Measurements from ENCODE around the gene EMP1.
A peak's percentile ranks its signal among the peaks of the same experiment; 100 is the strongest.

Gene EMP1

DNA sequence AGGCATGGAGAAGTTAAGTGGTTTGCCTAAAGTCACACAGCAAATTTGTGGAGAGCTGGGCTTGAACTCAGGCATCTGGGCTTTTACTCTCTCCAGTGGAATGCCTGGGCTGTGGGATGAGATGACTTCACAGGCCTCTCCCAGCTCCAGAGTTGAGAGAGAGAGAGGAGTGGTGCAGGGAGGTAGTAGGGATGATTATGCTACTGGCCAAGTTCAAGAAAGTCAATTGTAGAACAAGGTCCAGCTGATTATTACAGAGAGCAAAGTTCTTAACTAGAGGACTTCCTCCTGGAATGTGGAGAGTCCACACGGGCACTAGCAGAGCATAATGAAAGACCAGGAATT is 769 bp upstream of the EMP1 start:
- DNase-seq (ENCODE audit: low read depth in 2 of 3, low spot score in 2 of 3): no peak

DNA sequence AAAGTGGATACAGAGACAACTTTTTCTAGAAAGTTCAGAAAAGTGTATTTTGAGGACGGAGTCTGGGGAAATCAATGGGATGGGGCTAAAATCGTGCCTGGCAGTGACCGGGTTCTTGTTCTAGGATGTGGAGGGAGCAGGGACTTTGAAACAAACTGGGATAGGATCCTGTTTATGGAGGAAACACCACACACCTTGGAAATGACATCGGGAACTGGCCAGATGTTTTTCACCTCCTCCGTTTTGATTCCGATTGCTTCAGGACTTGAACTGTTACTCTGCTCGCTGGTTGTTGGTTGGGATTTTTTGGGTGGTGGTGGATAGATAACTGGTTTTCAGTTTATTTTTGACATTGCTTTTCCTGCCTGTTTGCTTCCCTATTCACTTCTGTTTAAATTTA is 506 bp downstream of the EMP1 start:
- no peak for DNase-seq (ENCODE audit: low read depth in 2 of 3, low spot score in 2 of 3)

DNA sequence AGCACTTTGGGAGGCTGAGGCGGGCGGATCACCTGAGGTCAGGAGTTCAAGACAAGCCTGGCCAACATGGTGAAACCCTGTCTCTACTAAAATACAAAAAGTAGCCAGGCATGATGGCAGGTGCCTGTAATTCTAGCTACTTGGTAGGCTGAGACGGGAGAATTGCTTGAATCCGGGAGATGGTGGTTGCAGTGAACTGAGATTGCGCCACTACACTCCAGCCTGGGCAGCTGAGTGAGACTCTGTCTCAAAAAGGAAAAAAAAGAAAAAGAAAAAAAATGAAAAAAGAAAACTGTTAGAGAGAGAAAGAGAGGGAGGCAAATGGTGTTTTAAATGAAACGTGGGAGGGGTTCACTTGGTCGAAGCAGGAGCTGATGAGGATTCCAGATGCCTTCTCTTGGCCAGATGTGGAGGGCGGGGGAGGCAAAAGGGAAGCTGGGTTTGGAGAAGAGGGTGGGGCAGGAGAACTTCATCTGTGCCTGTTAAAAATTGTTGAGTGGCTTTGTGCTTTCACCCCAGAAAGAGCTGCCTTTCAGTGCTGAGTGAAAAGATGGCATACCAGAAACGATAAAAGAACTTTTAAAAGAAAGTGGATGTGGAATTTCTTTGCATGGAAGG is 1.1 kb downstream of the EMP1 start:
- no peak for DNase-seq (ENCODE audit: low read depth in 2 of 3, low spot score in 2 of 3)

DNA sequence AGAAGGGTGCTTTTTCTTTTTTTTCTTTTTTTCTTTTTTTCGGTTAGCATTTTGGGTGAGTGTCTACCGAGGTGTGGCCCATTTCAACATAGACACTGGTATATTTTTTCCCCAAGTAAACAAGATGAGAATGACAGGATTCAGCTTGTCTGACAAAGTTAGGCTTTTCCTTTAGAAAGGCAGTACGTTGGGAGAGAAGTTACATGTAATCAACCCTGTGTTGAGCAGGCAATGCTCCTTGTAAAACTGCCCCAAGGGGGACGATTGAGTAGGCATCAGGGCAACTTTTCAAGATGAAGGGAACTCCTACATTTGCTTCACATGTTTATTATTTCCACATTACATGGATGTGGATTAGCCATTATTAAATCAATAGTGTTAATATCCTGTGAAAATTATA is 1.7 kb downstream of the EMP1 start:
- DNase-seq (ENCODE audit: low read depth in 2 of 3, low spot score in 2 of 3): no peak

DNA sequence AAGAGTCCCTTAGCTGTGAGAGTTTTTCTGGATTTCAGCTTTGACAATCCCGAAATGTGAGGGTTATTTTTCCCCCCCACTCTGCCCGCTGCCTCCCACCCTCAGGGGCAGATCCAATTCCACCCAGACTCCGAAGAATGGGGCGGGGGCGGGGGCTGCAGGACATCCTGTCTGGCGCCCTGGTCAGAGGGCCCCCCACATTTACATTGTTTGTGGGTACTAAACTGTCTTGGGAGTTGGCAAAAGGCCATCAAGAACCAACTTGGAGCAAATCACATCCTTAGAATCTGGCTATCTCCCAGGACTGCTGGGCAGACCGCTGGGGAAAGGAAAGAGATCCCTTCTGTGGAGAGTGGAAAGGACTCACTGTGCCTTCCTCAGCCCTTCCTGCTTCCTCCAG is 2.4 kb downstream of the EMP1 start:
- DNase-seq (ENCODE audit: low read depth in 2 of 3, low spot score in 2 of 3): no peak

DNA sequence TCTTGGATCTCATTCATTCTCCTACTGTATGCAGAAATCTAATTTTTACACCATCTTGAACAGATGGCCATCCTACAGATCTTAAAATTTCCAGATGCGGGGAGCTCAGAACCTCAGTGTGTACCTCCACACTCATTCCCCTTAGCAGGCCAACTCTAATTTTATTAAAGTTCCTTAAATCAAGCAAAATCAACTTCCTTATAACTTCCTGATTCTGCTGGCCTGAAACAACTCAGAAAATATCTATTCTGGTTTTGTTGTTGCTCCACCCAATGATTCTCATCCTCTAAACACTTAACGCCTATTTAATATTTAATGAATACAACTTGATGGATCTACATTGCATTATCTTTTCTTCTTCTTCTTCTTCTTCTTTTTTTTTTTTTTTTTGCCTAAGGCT is 3.1 kb downstream of the EMP1 start:
- no peak for DNase-seq (ENCODE audit: low read depth in 2 of 3, low spot score in 2 of 3)

DNA sequence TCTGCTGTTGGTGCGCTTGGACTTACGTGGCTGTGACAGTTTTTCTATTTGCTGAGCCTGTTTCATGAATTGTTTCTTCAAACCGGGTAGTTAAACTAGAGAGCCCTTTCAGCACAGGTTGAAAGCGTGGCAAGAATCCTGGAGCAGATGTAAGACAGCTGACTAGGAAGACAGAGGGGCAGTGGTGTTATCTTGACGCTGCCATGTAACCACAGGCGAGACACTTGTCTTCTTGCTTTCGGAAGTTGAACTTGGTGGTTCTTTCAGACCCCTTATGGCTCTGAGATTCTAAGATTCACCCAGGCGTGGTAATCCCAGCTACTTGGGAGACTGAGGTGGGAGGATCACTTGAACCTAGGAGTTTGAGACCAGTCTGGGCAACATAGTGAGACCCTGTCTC is 4.3 kb downstream of the EMP1 start:
- DNase-seq (ENCODE audit: low read depth in 2 of 3, low spot score in 2 of 3): no peak

DNA sequence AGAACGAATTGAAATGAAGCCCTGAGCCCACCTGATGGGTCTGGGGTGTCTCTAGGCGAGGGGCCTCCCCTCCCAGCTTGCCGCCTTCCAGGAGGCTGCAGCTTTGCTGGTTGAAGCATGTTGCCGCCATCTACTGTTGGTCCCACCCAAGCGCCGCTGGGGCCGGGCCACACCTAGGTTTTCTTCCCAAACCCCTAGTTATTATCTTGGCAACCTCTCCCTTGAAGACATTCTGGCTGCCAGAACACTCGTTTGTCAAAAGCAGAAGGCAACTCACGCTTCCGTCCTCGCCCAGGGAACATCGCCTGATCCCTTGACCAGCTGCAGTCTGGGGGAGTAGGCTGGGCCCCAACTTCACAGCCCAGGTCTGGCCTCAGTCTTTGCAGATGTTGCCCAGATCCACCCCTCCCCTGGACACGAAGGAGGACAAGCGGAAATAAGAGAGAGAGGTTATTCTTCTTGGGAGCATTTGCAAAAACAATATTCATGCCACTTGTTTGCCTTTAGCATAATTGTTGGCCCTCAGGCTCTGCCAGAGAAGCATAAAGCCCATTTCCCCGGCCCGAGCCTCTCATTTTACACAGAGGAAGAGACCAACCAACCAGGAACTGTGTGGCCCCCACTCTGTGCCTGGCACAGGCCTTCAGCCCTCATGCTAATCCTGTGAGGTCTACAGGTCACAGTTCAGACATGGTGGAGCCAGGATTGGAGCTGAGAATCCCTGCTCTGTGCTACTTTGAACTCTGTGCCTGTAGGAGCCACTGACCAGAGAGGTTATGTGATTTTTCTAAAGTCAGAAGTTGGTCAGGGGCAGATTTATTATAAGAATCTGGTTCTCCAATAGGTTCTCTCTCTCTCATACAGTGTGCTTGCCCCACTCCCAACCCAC is 6.8 kb downstream of the EMP1 start:
- no peak for DNase-seq (ENCODE audit: low read depth in 2 of 3, low spot score in 2 of 3)

DNA sequence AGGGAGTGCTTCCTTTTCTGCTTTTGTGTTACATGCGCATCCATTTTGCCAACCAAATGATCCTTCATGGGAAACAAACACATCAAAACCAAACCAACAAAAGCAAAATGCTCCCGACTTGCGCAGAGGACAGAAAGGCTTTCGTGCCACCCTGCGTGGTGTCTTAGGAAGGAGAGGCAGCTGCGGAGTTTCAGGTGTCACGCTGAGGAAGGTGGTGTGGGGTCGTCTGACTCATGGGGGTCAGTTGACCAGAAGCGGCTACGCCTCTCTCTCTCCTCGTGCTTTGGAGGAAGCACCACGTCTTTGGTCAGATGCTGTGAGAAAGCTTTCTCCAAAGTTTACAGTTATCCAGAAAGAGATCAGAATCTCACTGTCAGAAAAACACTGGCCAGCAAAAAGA is 7.9 kb downstream of the EMP1 start:
- DNase-seq (ENCODE audit: low read depth in 2 of 3, low spot score in 2 of 3): no peak

DNA sequence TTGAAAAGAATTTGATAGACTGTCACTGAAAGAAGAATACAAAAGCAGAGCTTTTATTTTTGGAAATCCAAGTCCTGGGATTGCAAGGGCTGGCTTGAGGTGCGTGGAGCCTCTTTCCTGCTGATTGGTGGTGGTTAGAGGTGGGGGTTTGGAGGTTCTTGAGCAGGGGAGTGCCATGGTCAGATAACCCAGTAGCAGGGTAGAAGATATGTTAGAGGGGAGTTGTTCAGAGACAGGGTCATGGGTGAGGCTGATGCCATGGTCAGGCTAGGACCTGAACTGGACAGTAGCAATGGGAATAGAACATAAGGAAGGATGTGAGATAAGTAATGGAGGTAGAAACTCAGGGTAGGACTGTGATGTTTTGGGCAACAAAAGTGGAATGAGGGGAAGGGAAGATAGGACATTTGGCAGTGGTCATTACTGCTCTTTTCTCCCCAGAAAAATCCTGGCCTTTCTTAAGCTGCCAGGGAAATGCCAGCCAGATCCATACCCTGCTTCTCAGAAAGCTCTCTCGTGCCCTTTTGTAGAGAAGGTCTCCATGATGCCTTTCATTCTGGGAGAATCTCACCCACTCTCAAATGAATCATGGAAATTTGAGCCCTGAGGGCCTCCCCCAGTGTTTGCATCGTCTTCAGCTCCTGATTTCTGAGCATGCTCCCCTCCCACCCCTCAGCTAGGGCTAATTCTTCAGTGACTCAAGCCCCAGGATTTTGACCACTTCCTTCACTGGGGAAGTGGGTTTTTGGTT is 9.5 kb downstream of the EMP1 start:
- DNase-seq (ENCODE audit: low read depth in 2 of 3, low spot score in 2 of 3): no peak

DNA sequence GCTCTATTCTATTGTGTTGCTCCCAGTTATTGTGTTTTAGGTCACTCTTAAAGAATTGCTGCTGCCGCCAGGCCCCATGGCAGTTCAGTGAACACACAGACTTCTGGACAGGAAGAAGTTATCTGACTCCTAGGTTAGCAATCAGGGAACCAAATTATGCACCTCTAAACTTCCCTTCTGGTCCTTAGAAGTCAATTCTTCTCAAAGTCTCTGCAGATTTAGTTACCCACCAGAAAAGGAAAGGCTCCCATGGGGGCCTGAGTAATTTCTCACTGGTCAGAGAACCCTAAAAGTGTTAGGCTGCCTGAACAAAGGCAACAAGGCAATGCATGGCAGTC is 10.0 kb downstream of the EMP1 start:
- no peak for DNase-seq (ENCODE audit: low read depth in 2 of 3, low spot score in 2 of 3)

DNA sequence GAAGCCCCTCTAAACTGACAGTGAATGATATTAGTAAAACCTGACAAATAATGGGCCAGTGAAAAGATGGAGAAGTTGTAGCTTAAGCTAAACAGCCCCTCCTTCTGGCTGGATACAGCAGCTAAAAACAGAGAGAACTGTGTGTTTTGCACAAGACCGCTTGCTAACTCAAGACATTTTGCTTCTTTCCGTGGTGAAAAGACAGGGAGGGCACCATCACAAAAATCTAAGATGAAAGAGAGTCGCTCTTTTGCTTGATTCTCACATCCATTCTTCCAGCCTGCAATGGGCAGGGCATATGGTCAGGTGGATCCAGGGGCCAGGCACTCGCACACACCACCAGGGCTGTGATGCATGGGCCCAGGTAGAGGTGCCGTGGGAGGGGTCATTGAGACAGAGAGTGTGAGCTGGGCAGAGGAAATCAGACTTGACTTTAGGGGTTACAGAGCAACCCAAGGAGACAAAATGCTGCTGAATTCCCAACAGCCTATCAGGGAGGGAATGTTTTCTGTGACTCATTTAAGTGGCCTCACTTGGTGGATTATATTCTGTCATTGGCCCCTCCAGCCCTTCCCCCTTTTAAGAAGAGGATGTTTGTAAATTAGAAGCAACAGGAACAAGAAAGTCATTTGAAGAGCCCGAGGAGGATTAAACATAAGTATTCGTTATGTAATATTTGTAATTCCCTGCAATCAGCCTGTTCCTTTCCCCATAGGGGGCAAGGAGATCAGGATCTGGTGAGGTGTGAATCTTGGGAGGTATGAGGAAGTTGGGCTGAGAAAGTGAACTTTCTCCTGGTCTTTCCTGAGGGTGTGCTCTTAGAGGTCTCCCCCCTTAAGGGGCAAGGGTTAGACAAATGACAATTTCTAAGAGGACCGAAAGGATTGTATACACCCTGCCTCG is 12.3 kb downstream of the EMP1 start:
- no peak for DNase-seq (ENCODE audit: low read depth in 2 of 3, low spot score in 2 of 3)

DNA sequence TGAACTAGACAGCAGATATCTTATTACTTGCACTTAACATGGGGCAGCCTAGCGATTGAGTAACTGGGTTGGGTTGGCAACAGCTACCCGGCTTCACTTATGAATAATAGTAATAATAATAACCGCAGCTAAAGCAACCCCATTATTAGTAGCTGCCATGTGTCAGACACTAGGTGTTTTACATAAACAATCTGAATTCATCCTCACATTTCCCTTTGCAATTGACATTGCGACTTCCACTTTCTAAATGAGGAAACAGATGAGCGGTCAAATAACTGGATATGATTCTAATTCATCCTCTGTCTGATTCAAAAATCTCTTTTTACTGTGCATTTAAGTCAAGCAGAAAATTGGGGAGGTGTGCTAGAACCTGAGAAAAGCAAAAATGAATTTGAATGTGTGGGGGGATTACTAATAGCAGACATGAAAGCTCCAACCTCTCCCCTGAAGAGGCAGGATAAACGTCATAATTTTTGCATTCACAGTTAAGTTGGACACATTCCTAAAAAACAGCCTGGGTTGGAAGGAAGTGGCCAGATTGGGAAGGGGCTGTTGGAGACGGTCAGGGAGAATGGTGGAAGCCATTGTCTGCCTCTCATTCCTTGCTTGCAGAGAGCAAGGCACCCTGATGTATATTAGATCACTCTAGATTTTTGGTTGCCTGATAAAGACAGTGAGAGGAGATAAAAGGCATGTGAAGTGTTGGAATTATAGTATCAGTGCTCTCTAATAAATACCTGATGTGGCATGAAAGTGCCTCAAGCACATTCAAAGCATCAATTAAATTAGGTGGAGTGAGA is 13.1 kb downstream of the EMP1 start:
- no peak for DNase-seq (ENCODE audit: low read depth in 2 of 3, low spot score in 2 of 3)

DNA sequence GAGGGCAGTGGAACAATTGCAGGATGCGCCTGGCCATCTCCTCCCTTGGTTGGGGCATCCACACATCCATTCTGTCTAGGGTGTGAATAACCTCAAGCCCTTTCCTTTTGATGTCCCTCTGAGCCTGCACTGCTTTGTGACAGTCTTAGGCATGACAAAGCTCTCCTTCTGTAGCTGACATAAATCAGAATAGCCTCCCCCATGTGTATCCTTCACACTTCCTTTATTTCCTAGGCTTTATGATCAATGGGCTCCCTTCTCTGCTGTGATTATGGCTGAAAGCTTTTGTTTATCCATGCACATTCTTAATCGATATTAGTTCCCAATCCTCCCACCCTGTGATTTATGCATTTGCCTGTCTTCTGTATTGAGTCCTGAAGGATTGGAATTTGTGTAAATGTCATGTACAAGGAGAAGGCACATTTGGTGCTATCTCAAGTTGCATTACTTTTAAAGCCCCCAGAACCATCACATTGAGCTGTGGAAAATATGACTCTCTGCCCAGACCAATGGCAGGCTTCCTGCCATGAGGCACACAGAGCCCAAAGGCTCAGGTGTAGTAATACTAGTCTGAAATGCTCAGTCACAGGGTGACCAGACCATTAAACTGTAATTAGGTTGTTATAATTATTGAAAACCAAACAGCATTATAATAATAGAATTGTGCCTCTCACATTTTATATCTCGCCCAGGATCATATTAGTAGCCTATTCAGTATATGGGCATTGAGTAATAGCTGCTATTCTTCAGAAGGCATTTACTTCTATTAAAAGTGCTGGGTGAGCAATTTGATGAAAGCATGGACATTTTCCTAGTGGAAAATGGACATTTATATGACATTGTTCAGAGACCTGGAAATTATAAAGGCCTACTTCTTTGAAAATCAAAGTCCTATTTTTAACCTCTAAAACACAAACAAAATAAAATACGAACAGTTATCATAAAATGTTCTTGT is 14.0 kb downstream of the EMP1 start:
- DNase-seq (ENCODE audit: low read depth in 2 of 3, low spot score in 2 of 3): no peak

DNA sequence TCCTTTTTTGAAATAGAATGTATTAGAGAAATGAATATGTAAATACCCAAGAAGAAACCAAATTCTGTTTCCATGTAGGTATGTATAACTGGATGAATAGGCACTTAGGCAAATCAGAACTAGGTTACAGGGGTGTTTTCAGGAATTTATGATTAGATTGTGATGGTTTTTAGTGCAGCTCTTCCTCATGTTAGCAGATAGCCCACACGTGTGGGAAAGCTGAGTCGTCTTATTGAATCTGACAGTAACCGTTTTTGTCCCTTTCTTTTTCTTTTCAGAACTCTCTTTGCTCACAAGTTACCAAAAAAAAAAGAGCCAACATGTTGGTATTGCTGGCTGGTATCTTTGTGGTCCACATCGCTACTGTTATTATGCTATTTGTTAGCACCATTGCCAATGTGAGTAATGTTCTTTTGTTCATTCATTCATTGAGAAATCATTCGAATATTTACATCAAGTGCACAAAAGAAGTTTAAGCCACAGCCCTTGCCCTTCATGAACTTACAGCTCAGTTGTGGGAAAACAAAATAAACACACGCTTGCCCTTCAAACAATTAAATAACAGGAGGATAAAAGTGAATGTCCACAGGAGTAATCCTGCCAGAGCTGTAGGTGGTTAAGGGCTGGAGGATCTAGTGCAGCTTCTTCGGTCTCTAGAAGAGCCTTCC is 14.8 kb downstream of the EMP1 start:
- no peak for DNase-seq (ENCODE audit: low read depth in 2 of 3, low spot score in 2 of 3)

DNA sequence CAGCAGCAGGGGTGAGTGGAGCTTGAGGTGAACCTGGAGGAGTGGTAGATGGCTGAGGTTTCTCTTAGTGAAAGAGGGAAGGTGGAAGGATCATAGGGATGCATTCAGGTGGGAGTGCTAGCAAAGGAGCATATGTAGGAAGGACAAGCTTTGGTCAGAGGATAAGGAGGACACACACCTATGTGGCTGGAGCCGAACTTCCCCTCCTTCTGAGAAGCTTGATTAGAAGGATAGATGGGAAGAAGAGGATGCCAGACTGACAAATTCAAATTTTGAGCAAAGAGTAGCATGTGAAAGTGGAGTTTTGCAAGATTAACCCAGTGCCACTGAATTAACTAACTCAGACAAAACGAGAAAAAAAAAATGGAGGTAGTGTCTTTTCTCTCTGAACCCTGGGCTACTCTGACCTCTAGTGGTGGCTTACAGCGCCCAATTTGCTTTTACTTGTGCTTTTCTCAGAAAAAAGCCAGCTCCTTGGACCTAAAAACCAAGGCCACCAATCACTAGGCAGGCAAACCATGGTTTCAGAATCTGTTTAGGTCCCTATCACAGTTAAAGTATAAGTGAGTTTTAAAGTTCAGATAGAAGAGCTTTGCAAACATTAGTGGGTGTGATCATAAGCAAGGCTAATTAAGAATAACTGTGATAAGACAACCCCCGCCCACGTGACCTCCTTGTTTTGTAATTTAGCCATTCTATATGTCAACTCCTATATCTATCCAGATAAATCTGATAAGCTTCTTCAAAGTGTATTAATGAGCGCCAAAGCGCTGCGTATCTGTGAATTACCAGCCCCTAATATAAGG is 15.5 kb downstream of the EMP1 start:
- peak in 1 of 3 experiments; percentile 11 for DNase-seq (ENCODE audit: low read depth in 2 of 3, low spot score in 2 of 3)

DNA sequence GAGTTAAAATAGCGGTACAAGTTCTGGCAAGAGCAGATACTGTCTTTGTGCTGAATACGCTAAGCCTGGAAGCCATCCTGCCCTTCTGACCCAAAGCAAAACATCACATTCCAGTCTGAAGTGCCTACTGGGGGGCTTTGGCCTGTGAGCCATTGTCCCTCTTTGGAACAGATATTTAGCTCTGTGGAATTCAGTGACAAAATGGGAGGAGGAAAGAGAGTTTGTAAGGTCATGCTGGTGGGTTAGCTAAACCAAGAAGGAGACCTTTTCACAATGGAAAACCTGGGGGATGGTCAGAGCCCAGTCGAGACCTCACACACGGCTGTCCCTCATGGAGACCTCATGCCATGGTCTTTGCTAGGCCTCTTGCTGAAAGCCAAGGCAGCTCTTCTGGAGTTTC is 18.5 kb downstream of the EMP1 start:
- no peak for DNase-seq (ENCODE audit: low read depth in 2 of 3, low spot score in 2 of 3)

DNA sequence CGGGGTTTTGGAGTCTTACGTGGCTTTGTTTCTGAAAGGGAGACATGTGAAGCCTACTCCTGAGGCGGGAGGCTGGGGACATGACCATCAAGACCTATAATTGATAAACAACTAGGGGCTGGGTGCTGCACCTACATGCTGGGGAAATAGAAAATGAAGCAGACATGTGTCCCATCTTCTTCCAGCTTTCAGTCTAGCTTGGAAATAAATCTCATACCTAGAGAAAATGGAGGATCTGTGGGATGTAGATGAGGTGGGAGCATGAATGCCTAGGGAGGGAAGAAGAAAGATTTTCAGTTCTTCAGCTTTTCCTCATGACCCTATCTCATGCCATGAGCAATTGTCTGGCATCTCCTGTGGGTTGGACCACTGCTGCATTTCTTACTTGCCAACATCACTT is 22.1 kb downstream of the EMP1 start:
- no peak for DNase-seq (ENCODE audit: low read depth in 2 of 3, low spot score in 2 of 3)

All from activated CD8-positive, alpha-beta memory T cell treated with anti-CD3 and anti-CD28 coated beads for 48 hours (primary cell).